GM21723 (cell line): ENCODE measurements around the gene CCDC7.
"Not testable (repeated sequence)": the region's sequence is repeated elsewhere in the genome, so short reads cannot be mapped to it uniquely, and the experiment has no call there.

Experiments
- ATAC-seq: cut with Tn5 transposase; IDR thresholded peaks from one replicate; pipeline ENCODE4 v1.9.1; 2021; ENCODE audit warnings: mild to moderate bottlenecking, moderate library complexity; ENCODE audit not compliant: unreplicated experiment

CCDC7 gene

GRCh38 chr10:32446536-32447406 is 831 bp downstream of the CCDC7 start:
- no peak for ATAC-seq

- no peak for ATAC-seq
Observed at GRCh38 chr10:32454148-32454547, 8.2 kb downstream of the CCDC7 start.

- no peak for ATAC-seq
Observed at GRCh38 chr10:32459051-32459698, 13.2 kb downstream of the CCDC7 start.

- ATAC-seq: peak; percentile 66
Observed at GRCh38 chr10:32461203-32461602, 15.3 kb downstream of the CCDC7 start.

- no peak for ATAC-seq
Observed at GRCh38 chr10:32471232-32471631, 25.3 kb downstream of the CCDC7 start.

GRCh38 chr10:32477499-32477898 is 31.6 kb downstream of the CCDC7 start:
- ATAC-seq: no peak

GRCh38 chr10:32481606-32482005 is 35.7 kb downstream of the CCDC7 start:
- no peak for ATAC-seq

GRCh38 chr10:32483019-32483502 is 37.1 kb downstream of the CCDC7 start:
- not testable (repeated sequence) for ATAC-seq

- not testable (repeated sequence) for ATAC-seq
Observed at GRCh38 chr10:32488038-32488437, 42.1 kb downstream of the CCDC7 start.

- ATAC-seq: no peak
Observed at GRCh38 chr10:32489158-32489557, 43.2 kb downstream of the CCDC7 start.

GRCh38 chr10:32489901-32490300 is 44.0 kb downstream of the CCDC7 start:
- no peak for ATAC-seq

GRCh38 chr10:32494562-32494961 is 48.6 kb downstream of the CCDC7 start:
- not testable (repeated sequence) for ATAC-seq

GRCh38 chr10:32500136-32500535 is 54.2 kb downstream of the CCDC7 start:
- not testable (repeated sequence) for ATAC-seq

GRCh38 chr10:32501906-32502305 is 56.0 kb downstream of the CCDC7 start:
- ATAC-seq: no peak

GRCh38 chr10:32505762-32506420 is 60.0 kb downstream of the CCDC7 start:
- not testable (repeated sequence) for ATAC-seq

GRCh38 chr10:32511599-32511998 is 65.7 kb downstream of the CCDC7 start:
- no peak for ATAC-seq

- ATAC-seq: no peak
Observed at GRCh38 chr10:32516567-32517495, 70.9 kb downstream of the CCDC7 start.

- ATAC-seq: no peak
Observed at GRCh38 chr10:32530231-32530630, 84.3 kb downstream of the CCDC7 start.

GRCh38 chr10:32538256-32538655 is 92.3 kb downstream of the CCDC7 start:
- ATAC-seq: no peak

- no peak for ATAC-seq
Observed at GRCh38 chr10:32540691-32541470, 94.9 kb downstream of the CCDC7 start.
